Smooth muscle cell (in vitro differentiated cells): ENCODE results near the gene ROR1. TPM values are rescaled to one million over a fixed set of nuclear protein-coding genes. Genes with fewer than 3 reads are reported as not detected.

Source experiments
- DNase-seq: peaks from one replicate; lab custom pipeline; 2025; ENCODE audit not compliant: unreplicated experiment; lab: John Stamatoyannopoulos, UW
- H2AFZ ChIP-seq: fragments of 200-600 bp; sonication (generic); 2 replicates; pipeline ENCODE4 v1.6.0; 2016; ENCODE audit warnings: antibody characterized with exemption, low read depth, mild to moderate bottlenecking
- H3F3A ChIP-seq: fragments of 200-600 bp; sonication (generic); 2 replicates; pipeline ENCODE4 v1.6.0; 2017; ENCODE audit warnings: antibody characterized with exemption, low read depth
- H3K27ac ChIP-seq: fragments of 200-600 bp; sonication (generic); 2 replicates; pipeline ENCODE4 v1.5.1; 2016; ENCODE audit warnings: low read depth, mild to moderate bottlenecking
- H3K27me3 ChIP-seq: fragments of 200-600 bp; sonication (generic); 2 replicates; pipeline ENCODE4 v1.6.1; 2016; ENCODE audit warnings: low read depth, mild to moderate bottlenecking
- H3K36me3 ChIP-seq: fragments of 200-600 bp; sonication (generic); 2 replicates; pipeline ENCODE4 v1.5.1; 2016; ENCODE audit warnings: low read depth
- H3K4me1 ChIP-seq: fragments of 200-600 bp; sonication (generic); 2 replicates; pipeline ENCODE4 v1.5.1; 2016; ENCODE audit warnings: low read depth
- H3K4me2 ChIP-seq: fragments of 200-600 bp; sonication (generic); 2 replicates; pipeline ENCODE4 v1.6.0; 2016; ENCODE audit warnings: mild to moderate bottlenecking
- H3K4me3 ChIP-seq: fragments of 200-600 bp; sonication (generic); 2 replicates; pipeline ENCODE4 v1.5.1; 2016; ENCODE audit warnings: mild to moderate bottlenecking
- H3K79me2 ChIP-seq: fragments of 200-600 bp; sonication (generic); 2 replicates; pipeline ENCODE4 v1.6.0; 2016; ENCODE audit warnings: low read depth, mild to moderate bottlenecking
- H3K9ac ChIP-seq: fragments of 200-600 bp; sonication (generic); 2 replicates; pipeline ENCODE4 v1.6.0; 2016; ENCODE audit warnings: low read depth
- H3K9me3 ChIP-seq: fragments of 200-600 bp; sonication (generic); replicated peaks from 2 replicates; pipeline ENCODE4 v1.5.1; 2016; ENCODE audit warnings: low read depth
- H4K20me1 ChIP-seq: fragments of 200-600 bp; sonication (generic); 2 replicates; pipeline ENCODE4 v1.6.0; 2016; ENCODE audit warnings: low read depth
- CTCF ChIP-seq: fragments of 200-600 bp; sonication (generic); IDR thresholded peaks from 2 replicates; pipeline ENCODE4 v1.5.1; 2017; ENCODE audit warnings: borderline replicate concordance, mild to moderate bottlenecking, antibody characterized with exemption; ENCODE audit not compliant: insufficient read depth, poor library complexity, severe bottlenecking
- WGBS: methylation state at CpG from one replicate; pipeline ENCODE4 v1.1.7; 2016; ENCODE audit warnings: low lambda C conversion rate; 5-methylcytosine and 5-hydroxymethylcytosine counted together
- polyA plus RNA-seq: library from polyadenylated mRNA; unstranded; fragments of >200 nt; fragmentation: Nextera tagmentation; extraction: Ambion mirVana; gene quantifications from 2 replicates; pipeline ENCODE4 v1.2.1, GENCODE V29; 2016
- total RNA-seq: library from RNA; depleted of rRNA; stranded (reverse); fragments of >200 nt; gene quantifications from 2 replicates; pipeline ENCODE4 v1.2.3, GENCODE V29; 2014

The ROR1 gene
- total and polyA plus RNA-seq, 2 experiments from 2014 or later = 3.3 to 7.2 TPM

GRCh38 chr1:64171797-64172281 lies 398.0 kb downstream of the ROR1 start:
- TF ChIP-seq CTCF = no peak
- no peak for DNase-seq
- Histone ChIP-seq H3K27ac (peak overlapping the region; percentile 76), H3F3A (no peaks in the 10 kb centered on the region), H4K20me1 (no peaks in the 10 kb centered on the region), H3K79me2 (no peaks in the 10 kb centered on the region), H3K36me3 (no peaks in the 10 kb centered on the region), H3K4me3 (peak overlapping the region; percentile 0), H3K9me3 (no peaks in the 10 kb centered on the region), H3K9ac (no peak overlapping the region), H3K27me3 (no peaks in the 10 kb centered on the region), H3K4me1 (no peaks in the 10 kb centered on the region), H3K4me2 (peak overlapping the region; percentile 72), H2AFZ (no peak overlapping the region)
- 8% methylated on average over 3 of the region's 3 CpGs for WGBS

- no peak for DNase-seq
- peak overlapping the region; percentile 0 for H3K4me3 ChIP-seq
Measured at GRCh38 chr1:64172458-64172983, 398.7 kb downstream of the ROR1 start.

GRCh38 chr1:64173336-64173940 lies 399.6 kb downstream of the ROR1 start:
- H3K4me2 ChIP-seq = peak overlapping the region; percentile 18
- no peaks in the 10 kb centered on the region for H3K9me3 ChIP-seq
- no peak overlapping the region for H3K4me3 ChIP-seq
- H3K79me2 ChIP-seq = no peaks in the 10 kb centered on the region
- H3K9ac ChIP-seq = no peak overlapping the region
- TF ChIP-seq CTCF = no peak
- no peaks in the 10 kb centered on the region for H3K4me1 ChIP-seq
- H3K36me3 ChIP-seq = no peaks in the 10 kb centered on the region
- WGBS = 69% methylated on average over 6 of the region's 6 CpGs
- no peaks in the 10 kb centered on the region for H3K27me3 ChIP-seq
- H3K27ac ChIP-seq = peak overlapping the region; percentile 76
- H2AFZ ChIP-seq = no peak overlapping the region
- H3F3A ChIP-seq = no peaks in the 10 kb centered on the region
- no peaks in the 10 kb centered on the region for H4K20me1 ChIP-seq
- DNase-seq = no peak

More at GRCh38 chr1:64172458-64172983, 398.7 kb downstream of the ROR1 start:
- Histone ChIP-seq H4K20me1 (no peaks in the 10 kb centered on the region), H3F3A (no peaks in the 10 kb centered on the region), H3K4me1 (no peaks in the 10 kb centered on the region), H3K9me3 (no peaks in the 10 kb centered on the region), H3K4me2 (peak overlapping the region; percentile 72), H3K36me3 (no peaks in the 10 kb centered on the region), H3K9ac (no peak overlapping the region), H2AFZ (no peak overlapping the region), H3K27ac (peak overlapping the region; percentile 76), H3K79me2 (no peaks in the 10 kb centered on the region), H3K27me3 (no peaks in the 10 kb centered on the region)
- 18% methylated on average over 3 of the region's 3 CpGs for WGBS
- no peak for TF ChIP-seq CTCF

- Histone ChIP-seq H3K27me3 (no peaks in the 10 kb centered on the region), H3K9me3 (no peaks in the 10 kb centered on the region), H3K9ac (no peak overlapping the region), H3K36me3 (no peaks in the 10 kb centered on the region), H2AFZ (no peak overlapping the region), H3K4me3 (no peak overlapping the region), H4K20me1 (no peaks in the 10 kb centered on the region), H3K4me1 (no peaks in the 10 kb centered on the region), H3K79me2 (no peaks in the 10 kb centered on the region), H3K4me2 (no peak overlapping the region), H3K27ac (no peak overlapping the region), H3F3A (no peaks in the 10 kb centered on the region)
- no peak for TF ChIP-seq CTCF
- DNase-seq = no peak
Measured at GRCh38 chr1:64175639-64176038, 401.8 kb downstream of the ROR1 start.
